ENCODE measurements around the gene TMEM59L.

DNA sequence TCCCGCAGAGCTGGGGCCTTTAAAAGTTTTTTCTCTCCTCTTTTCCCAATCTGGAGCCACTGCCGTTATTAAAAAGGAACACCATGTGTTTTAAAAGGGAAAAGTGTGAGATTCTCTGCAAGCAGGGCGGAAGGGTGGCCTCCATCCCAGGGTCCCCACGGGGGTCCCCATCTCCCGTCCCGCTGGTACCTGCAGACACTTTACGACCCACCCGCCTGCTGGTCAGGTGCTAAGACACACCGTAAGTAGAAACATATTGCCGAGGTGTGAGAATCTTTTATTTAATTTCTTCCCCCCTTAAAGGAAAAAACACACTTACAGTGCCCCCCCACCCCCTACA is 7.9 kb upstream of the TMEM59L start:
- TF ChIP-seq, protein P1, sequence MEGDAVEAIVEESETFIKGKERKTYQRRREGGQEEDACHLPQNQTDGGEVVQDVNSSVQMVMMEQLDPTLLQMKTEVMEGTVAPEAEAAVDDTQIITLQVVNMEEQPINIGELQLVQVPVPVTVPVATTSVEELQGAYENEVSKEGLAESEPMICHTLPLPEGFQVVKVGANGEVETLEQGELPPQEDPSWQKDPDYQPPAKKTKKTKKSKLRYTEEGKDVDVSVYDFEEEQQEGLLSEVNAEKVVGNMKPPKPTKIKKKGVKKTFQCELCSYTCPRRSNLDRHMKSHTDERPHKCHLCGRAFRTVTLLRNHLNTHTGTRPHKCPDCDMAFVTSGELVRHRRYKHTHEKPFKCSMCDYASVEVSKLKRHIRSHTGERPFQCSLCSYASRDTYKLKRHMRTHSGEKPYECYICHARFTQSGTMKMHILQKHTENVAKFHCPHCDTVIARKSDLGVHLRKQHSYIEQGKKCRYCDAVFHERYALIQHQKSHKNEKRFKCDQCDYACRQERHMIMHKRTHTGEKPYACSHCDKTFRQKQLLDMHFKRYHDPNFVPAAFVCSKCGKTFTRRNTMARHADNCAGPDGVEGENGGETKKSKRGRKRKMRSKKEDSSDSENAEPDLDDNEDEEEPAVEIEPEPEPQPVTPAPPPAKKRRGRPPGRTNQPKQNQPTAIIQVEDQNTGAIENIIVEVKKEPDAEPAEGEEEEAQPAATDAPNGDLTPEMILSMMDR (IDR thresholded peaks at IDR 0.05; ENCODE audit: insufficient read depth, low read depth, low read length), result no peak
- no peak for TF ChIP-seq EZH2 (IDR thresholded peaks at IDR 0.05; ENCODE audit: insufficient read depth, low read length)
